Colon (tissue), 2 donors: ENCODE measurements around the gene INO80C.

Experiments
- FAIRE-seq: peaks from 2 replicates; lab custom pipeline; 2012; peaks lifted over from hg19 to GRCh38; lab: Jason Lieb, UNC
- donor health status: control.
- donor health status: control.

INO80C gene

GRCh38 chr18:35430721-35431373, 66.9 kb downstream of the INO80C start:
- no peak for FAIRE-seq

GRCh38 chr18:35426786-35427185, 71.0 kb downstream of the INO80C start:
- FAIRE-seq, result no peak

- no peak for FAIRE-seq
Observed at GRCh38 chr18:35424356-35424755, 73.4 kb downstream of the INO80C start.

- no peak for FAIRE-seq
Observed at GRCh38 chr18:35422237-35422636, 75.5 kb downstream of the INO80C start.

- no peak for FAIRE-seq
Observed at GRCh38 chr18:35418610-35419009, 79.2 kb downstream of the INO80C start.
